ENCODE results near the gene TBK1.

The TBK1 gene

GRCh38 chr12:64544371-64545080 lies 92.6 kb downstream of the TBK1 start:
- no peak for DNase-seq (ENCODE audit: low read depth in 2 of 2)

- no peak for DNase-seq (ENCODE audit: low read depth in 2 of 2)
Observed at GRCh38 chr12:64545081-64545382, 93.1 kb downstream of the TBK1 start.

GRCh38 chr12:64549108-64549507 lies 97.2 kb downstream of the TBK1 start:
- DNase-seq (ENCODE audit: low read depth in 2 of 2) = no peak

GRCh38 chr12:64550755-64551154 lies 98.8 kb downstream of the TBK1 start:
- no peak for DNase-seq (ENCODE audit: low read depth in 2 of 2)

- no peak for DNase-seq (ENCODE audit: low read depth in 2 of 2)
Observed at GRCh38 chr12:64551676-64552075, 99.8 kb downstream of the TBK1 start.

Data from fibroblast of skin of left quadriceps (primary cell).